Adipocyte (in vitro differentiated cells): ENCODE results near the gene DLAT.
"Not testable (repeated sequence)": the region's sequence is repeated elsewhere in the genome, so short reads cannot be mapped to it uniquely, and the experiment has no call there.

ENCODE experiments used
- DNase-seq: peaks from one replicate; pipeline ENCODE4 v3.0.0-alpha.2; 2015; ENCODE audit warnings: low read depth
- H3K27me3 ChIP-seq: replicated peaks from 2 replicates; pipeline ENCODE4 v1.7.0; 2013; ENCODE audit warnings: mild to moderate bottlenecking, low read length, moderate library complexity; ENCODE audit not compliant: control insufficient read depth, insufficient read depth
- H3K36me3 ChIP-seq: 2 replicates; pipeline ENCODE4 v1.7.0; 2013; ENCODE audit warnings: low read length, mild to moderate bottlenecking, moderate library complexity; ENCODE audit not compliant: control insufficient read depth, insufficient read depth, severe bottlenecking
- H3K4me1 ChIP-seq: 2 replicates; pipeline ENCODE4 v1.7.0; 2013; ENCODE audit warnings: mild to moderate bottlenecking, low read length, moderate library complexity; ENCODE audit not compliant: control insufficient read depth, insufficient read depth
- H3K4me3 ChIP-seq: 2 replicates; pipeline ENCODE4 v1.7.0; 2013; ENCODE audit warnings: mild to moderate bottlenecking, low read length, moderate library complexity
- H3K9ac ChIP-seq: 2 replicates; pipeline ENCODE4 v1.7.0; 2013; ENCODE audit warnings: mild to moderate bottlenecking, low read length, moderate library complexity
- H3K9me3 ChIP-seq: 2 replicates; pipeline ENCODE4 v1.7.0; 2013; ENCODE audit warnings: mild to moderate bottlenecking, low read length, moderate library complexity; ENCODE audit not compliant: control insufficient read depth

The DLAT gene

GRCh38 chr11:112051768-112052167 is 26.6 kb downstream of the DLAT start:
- Histone ChIP-seq H3K4me1 (peaks cover 14% of the 10 kb centered on the region), H3K9ac (no peak overlapping the region), H3K36me3 (peaks cover 92% of the 10 kb centered on the region), H3K9me3 (no peaks in the 10 kb centered on the region), H3K4me3 (no peak overlapping the region), H3K27me3 (no peaks in the 10 kb centered on the region)
- DNase-seq = no peak

DNA sequence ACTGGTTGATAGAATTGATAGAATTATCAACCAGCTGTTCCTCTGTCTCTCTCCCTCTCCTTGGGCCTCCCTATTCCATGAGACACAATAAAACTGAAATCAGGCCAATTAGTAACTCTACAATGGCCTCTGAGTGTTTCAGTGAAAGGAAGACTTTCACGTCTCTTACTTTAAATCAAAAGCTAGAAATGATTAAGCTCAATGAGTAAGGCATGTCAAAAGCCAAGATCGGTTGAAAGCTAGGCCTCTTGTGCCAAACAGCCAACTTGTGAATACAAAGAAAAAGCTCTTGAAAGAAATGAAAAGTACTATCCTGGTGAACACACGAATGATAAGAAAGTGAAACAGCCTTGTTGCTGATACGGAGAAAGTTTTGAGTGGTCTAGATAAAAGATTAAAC is 32.0 kb downstream of the DLAT start:
- no peaks in the 10 kb centered on the region for H3K4me1 ChIP-seq
- H3K4me3 ChIP-seq = no peak overlapping the region
- no peak overlapping the region for H3K9ac ChIP-seq
- H3K36me3 ChIP-seq = peaks cover 94% of the 10 kb centered on the region
- no peak for DNase-seq
- no peaks in the 10 kb centered on the region for H3K9me3 ChIP-seq
- no peaks in the 10 kb centered on the region for H3K27me3 ChIP-seq

- Histone ChIP-seq H3K9ac (no peak overlapping the region), H3K9me3 (no peaks in the 10 kb centered on the region), H3K4me3 (no peak overlapping the region), H3K4me1 (no peaks in the 10 kb centered on the region), H3K27me3 (no peaks in the 10 kb centered on the region), H3K36me3 (peaks cover 94% of the 10 kb centered on the region)
- DNase-seq = no peak
These were observed 32.9 kb downstream of the DLAT start for GRCh38 chr11:112058103-112058502.

- no peak for DNase-seq
- H3K4me1 ChIP-seq = no peaks in the 10 kb centered on the region
- peaks cover 64% of the 10 kb centered on the region for H3K36me3 ChIP-seq
- H3K4me3 ChIP-seq = no peak overlapping the region
- no peaks in the 10 kb centered on the region for H3K9me3 ChIP-seq
- H3K9ac ChIP-seq = no peak overlapping the region
- no peaks in the 10 kb centered on the region for H3K27me3 ChIP-seq
These were observed 37.7 kb downstream of the DLAT start for GRCh38 chr11:112062923-112063322.

DNA sequence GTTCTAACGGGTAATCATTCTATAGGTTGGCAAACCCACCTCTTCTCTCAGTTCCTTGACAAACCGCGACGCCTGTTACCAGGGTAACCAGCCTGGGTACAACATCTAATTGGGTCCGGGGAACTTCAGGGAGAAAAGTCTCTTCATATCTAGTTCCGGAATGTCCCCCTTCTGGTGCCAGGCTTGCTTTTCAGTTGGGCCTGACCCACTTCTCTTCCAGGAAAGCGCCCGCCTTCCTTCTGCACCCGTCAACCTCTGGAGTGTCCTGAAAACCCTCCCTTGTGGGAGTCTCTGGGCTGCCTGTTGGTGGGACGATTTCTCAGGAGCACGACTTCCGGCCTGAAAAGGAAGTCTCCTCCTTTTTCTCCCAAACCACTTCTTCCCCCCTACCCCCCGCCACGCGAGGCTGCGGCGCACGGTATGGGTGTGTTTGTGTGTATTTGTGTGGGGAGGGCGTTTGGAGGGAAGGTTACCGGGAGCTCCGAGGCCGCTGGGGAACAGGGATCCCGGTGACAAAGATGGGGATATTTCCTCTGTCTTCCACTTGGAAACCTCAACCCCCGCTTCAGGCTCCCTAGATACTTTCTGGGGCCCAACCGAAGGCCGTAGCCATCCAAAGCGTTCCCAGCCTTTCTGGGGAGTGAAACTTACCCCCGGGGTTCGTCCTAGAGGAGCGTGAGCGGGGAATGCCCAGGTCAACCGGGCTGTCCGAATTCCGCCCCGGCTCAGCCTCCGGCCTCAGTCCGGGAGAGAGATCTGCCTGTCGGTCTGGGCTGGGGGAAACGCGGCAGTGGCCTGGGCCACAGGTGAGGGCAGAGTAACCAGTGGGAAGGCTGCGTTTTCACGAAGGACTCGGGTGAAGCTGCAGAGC is 49.0 kb downstream of the DLAT start, which contains the start of the genes NKAPD1 and PIH1D2:
Gene NKAPD1 (plus strand): TSS at position 359 of the 871 bp plus-strand sequence. CDS start 1,276 bp downstream, outside the sequence.
Gene PIH1D2 (minus strand): TSS at position 77 of the 871 bp plus-strand sequence. CDS start 843 bp downstream, outside the sequence.
- peaks cover 14% of the 10 kb centered on the region for H3K4me1 ChIP-seq
- H3K27me3 ChIP-seq = no peaks in the 10 kb centered on the region
- H3K9me3 ChIP-seq = no peaks in the 10 kb centered on the region
- DNase-seq = peak; percentile 95
- H3K4me3 ChIP-seq = peak within 1 kb of the TSS; percentile 99
- H3K9ac ChIP-seq = peak within 1 kb of the TSS; percentile 97
- H3K36me3 ChIP-seq = peaks cover 36% of the 10 kb centered on the region

- H3K9me3 ChIP-seq = no peaks in the 10 kb centered on the region
- peak overlapping the region; percentile 36 for H3K9ac ChIP-seq
- peaks cover 71% of the 10 kb centered on the region for H3K36me3 ChIP-seq
- H3K27me3 ChIP-seq = no peaks in the 10 kb centered on the region
- no peak overlapping the region for H3K4me3 ChIP-seq
- DNase-seq = peak; percentile 30
- peaks cover 45% of the 10 kb centered on the region for H3K4me1 ChIP-seq
These were observed 57.5 kb downstream of the DLAT start for GRCh38 chr11:112082729-112083128.

- Histone ChIP-seq H3K4me1 (peaks cover 62% of the 10 kb centered on the region), H3K9ac (peak overlapping the region; percentile 98), H3K27me3 (no peaks in the 10 kb centered on the region), H3K9me3 (no peaks in the 10 kb centered on the region), H3K4me3 (peak overlapping the region; percentile 98), H3K36me3 (peaks cover 71% of the 10 kb centered on the region)
- peak; percentile 48 for DNase-seq
These were observed 60.7 kb downstream of the DLAT start for GRCh38 chr11:112085822-112086421.

GRCh38 chr11:112086422-112087191 is 61.4 kb downstream of the DLAT start, which contains the start of the genes SDHD and TIMM8B:
TSS of gene SDHD (plus strand) at chr11:112086873. CDS start at chr11:112086908, 35 bp downstream.
TSS of gene TIMM8B (minus strand) at chr11:112086756. CDS start at chr11:112086723, 33 bp downstream.
- Histone ChIP-seq H3K9me3 (no peaks in the 10 kb centered on the region), H3K9ac (peak within 1 kb of the TSS; percentile 98), H3K36me3 (peaks cover 75% of the 10 kb centered on the region), H3K27me3 (no peaks in the 10 kb centered on the region), H3K4me1 (peaks cover 66% of the 10 kb centered on the region), H3K4me3 (peak within 1 kb of the TSS; percentile 98)
- peak; percentile 99 for DNase-seq

DNA sequence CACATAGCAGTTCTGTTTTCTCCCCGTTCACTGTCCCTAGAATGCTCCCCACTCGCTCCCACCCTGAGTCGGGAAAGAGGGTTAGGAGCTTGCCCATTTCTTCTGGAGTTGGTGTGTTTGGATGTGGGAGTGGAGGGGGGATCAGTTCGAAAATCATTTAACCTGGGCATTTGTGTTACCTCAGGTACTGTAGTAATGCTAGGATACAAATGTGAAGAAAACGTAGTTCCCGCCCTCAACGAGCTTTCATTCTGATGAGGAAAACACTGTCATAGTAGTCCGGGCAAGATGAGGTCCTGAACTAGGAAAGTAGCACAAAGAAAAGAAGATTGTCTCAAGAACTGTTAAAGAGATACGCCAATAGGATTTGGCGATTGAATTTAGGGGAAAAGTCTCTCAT is 62.0 kb downstream of the DLAT start:
- peak overlapping the region; percentile 98 for H3K9ac ChIP-seq
- H3K36me3 ChIP-seq = peaks cover 75% of the 10 kb centered on the region
- H3K27me3 ChIP-seq = no peaks in the 10 kb centered on the region
- H3K9me3 ChIP-seq = no peaks in the 10 kb centered on the region
- H3K4me1 ChIP-seq = peaks cover 61% of the 10 kb centered on the region
- DNase-seq = peak; percentile 45
- peak overlapping the region; percentile 98 for H3K4me3 ChIP-seq

- peaks cover 56% of the 10 kb centered on the region for H3K36me3 ChIP-seq
- H3K9me3 ChIP-seq, H3K9ac ChIP-seq, DNase-seq, H3K4me3 ChIP-seq, H3K27me3 ChIP-seq, H3K4me1 ChIP-seq: not testable (repeated sequence)
These were observed 70.1 kb downstream of the DLAT start for GRCh38 chr11:112095302-112095701.

DNA sequence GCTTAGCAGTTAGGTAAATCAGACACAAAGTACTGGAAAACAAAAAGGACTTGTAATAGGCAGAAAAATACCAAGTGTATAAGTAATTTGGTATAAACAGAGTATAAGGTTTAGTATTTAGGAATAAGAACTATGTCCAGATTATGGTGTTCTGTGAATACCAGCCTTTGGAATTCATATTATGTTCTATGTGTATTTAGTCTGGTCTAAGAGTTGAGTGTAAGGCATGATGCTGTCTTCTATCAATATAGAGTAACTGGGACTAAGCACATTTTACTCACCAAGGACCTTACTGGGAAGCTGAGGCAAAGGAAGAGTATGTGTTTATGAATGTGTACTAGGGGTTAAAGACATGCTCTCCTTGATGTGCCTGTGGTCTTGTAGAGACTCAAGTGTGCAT is 71.0 kb downstream of the DLAT start:
- peaks cover 47% of the 10 kb centered on the region for H3K36me3 ChIP-seq
- no peaks in the 10 kb centered on the region for H3K9me3 ChIP-seq
- peak; percentile 38 for DNase-seq
- no peak overlapping the region for H3K4me3 ChIP-seq
- no peak overlapping the region for H3K9ac ChIP-seq
- no peaks in the 10 kb centered on the region for H3K27me3 ChIP-seq
- peaks cover 12% of the 10 kb centered on the region for H3K4me1 ChIP-seq
